ENCODE measurements around the gene ZNF544. TPM values are rescaled to one million over a fixed set of nuclear protein-coding genes. Genes with fewer than 3 reads are reported as not detected.

Gene ZNF544
- total RNA-seq, 1 experiment from 2014 or later = 63.8 TPM

GRCh38 chr19:58228585-58229254, at the start of gene ZNF544 (continued):
- TF ChIP-seq IRF1 (CRISPR knock-in tag; IDR thresholded peaks at IDR 0.05) (no peak), MYBL2 (CRISPR knock-in tag; IDR thresholded peaks at IDR 0.05) (peak; percentile 97), ERG (CRISPR knock-in tag; IDR thresholded peaks at IDR 0.05) (no peak), TEAD4 (CRISPR knock-in tag; IDR thresholded peaks at IDR 0.05) (no peak; the same call in 1 of the 2 replicates), STAT6 (CRISPR knock-in tag; conservative IDR thresholded peaks at IDR 0.05; ENCODE audit: low read depth) (no peak), ZNF219 (CRISPR knock-in tag; IDR thresholded peaks at IDR 0.05; ENCODE audit: borderline replicate concordance) (no peak), SMAD4 (CRISPR knock-in tag; IDR thresholded peaks at IDR 0.05) (no peak), ZNF532 (CRISPR knock-in tag; IDR thresholded peaks at IDR 0.05; ENCODE audit: borderline replicate concordance) (no peak), ZNF671 (CRISPR knock-in tag; IDR thresholded peaks at IDR 0.05) (no peak), ZNF416 (CRISPR knock-in tag; IDR thresholded peaks at IDR 0.05) (no peak), ZNF232 (CRISPR knock-in tag; IDR thresholded peaks at IDR 0.05) (0 out of 2 replicates have a peak, but pooled peaks have one; percentile 83), ZNF423 (CRISPR knock-in tag; IDR thresholded peaks at IDR 0.05) (no peak), NR1H2 (CRISPR knock-in tag; IDR thresholded peaks at IDR 0.05) (no peak), CREB1 (CRISPR knock-in tag; IDR thresholded peaks at IDR 0.05) (0 out of 2 replicates have a peak, but pooled peaks have one; percentile 49), IRF2 (CRISPR knock-in tag; IDR thresholded peaks at IDR 0.05; ENCODE audit: borderline replicate concordance, low read depth) (no peak), NR3C1 (CRISPR knock-in tag; conservative IDR thresholded peaks at IDR 0.05; ENCODE audit: low read depth) (no peak), USF2 (CRISPR knock-in tag; IDR thresholded peaks at IDR 0.05) (peak; percentile 39; the same call in 1 of the 2 replicates), KAT7 (CRISPR knock-in tag; IDR thresholded peaks at IDR 0.05; ENCODE audit: borderline replicate concordance) (0 out of 2 replicates have a peak, but pooled peaks have one; percentile 55), ATF3 (CRISPR knock-in tag; conservative IDR thresholded peaks at IDR 0.05) (no peak), USF1 (CRISPR knock-in tag; IDR thresholded peaks at IDR 0.05) (no peak), NR2C2 (CRISPR knock-in tag; IDR thresholded peaks at IDR 0.05) (no peak; the same call in 1 of the 2 replicates), ZSCAN18 (CRISPR knock-in tag; IDR thresholded peaks at IDR 0.05) (no peak), ZNF425 (CRISPR knock-in tag; conservative IDR thresholded peaks at IDR 0.05) (no peak)

All from WTC11 (cell line).